ENCODE measurements around the gene NNT.

DNA sequence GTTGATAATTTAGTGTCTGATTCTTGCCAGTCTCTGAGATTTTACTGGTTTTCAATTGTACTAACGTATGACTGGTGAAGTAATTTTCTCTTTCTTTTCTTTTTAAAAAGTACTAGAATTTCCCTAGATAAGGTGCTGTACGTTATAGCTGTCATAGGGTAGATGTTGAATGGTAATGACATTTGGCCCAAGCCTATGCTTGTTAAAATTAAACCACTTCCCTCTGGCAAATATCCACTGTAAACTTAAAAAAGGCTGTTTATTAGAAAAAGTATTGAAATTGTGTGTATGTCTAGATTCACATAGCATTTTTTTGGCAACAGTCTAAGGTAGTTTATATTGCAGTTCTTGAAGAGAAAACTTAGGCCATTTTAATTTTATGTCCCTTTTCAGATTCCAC lies 97.6 kb downstream of the NNT start:
- no peak for TF ChIP-seq CTCF (IDR thresholded peaks at IDR 0.05)
- TF ChIP-seq POLR2AphosphoS5 (IDR thresholded peaks at IDR 0.05), result no peak
- TF ChIP-seq POLR2A (IDR thresholded peaks at IDR 0.05), result no peak
